Esophagus squamous epithelium (tissue), 4 donors: ENCODE measurements around the gene SNX21.

Experiments
- CTCF ChIP-seq, 6 experiments: fragments of 450-650 bp in 4 of 6; fragments of 200-600 bp in 2 of 6; sonication (generic) in 2 of 6; IDR thresholded peaks; one replicate each; pipeline ENCODE4 v1.5.1; 2016 to 2019; ENCODE audit warnings: antibody characterized with exemption in 6 of 6, mild to moderate bottlenecking in 4 of 6, moderate library complexity in 4 of 6
- POLR2A ChIP-seq, 4 donors: fragments of 450-650 bp; IDR thresholded peaks; one replicate each; pipeline ENCODE4 v1.6.1; 2017; ENCODE audit warnings: antibody characterized with exemption in 4 of 4, mild to moderate bottlenecking in 4 of 4, moderate library complexity in 3 of 4

GRCh38 chr20:45874576-45874975 lies 41.0 kb downstream of the SNX21 start:
- TF ChIP-seq CTCF (IDR thresholded peaks at IDR 0.05) (no peak), POLR2A (IDR thresholded peaks at IDR 0.05) (no peak)
